K562 (cell line): Measurements from ENCODE around the gene UBE2H. TPM values are rescaled to one million over a fixed set of nuclear protein-coding genes. Genes with fewer than 3 reads are reported as not detected.

ENCODE experiments used
- BRCA1 ChIP-seq, 2 experiments: fragments of 450-650 bp in 1 of 2; sonication (generic) in 1 of 2; formaldehyde crosslinking in 1 of 2; IDR thresholded peaks; 2 replicates each; pipeline versions ENCODE4 v1.5.0 to v1.6.1; 2017 to 2020; ENCODE audit warnings: mild to moderate bottlenecking in 1 of 2, missing genetic modification reagents in 1 of 2
- FOXO4 ChIP-seq: fragments of 450-650 bp; formaldehyde crosslinking; IDR thresholded peaks from 2 replicates; pipeline ENCODE4 v1.4.0; 2020; ENCODE audit warnings: mild to moderate bottlenecking, moderate library complexity
- HDAC1 ChIP-seq, 2 experiments: fragments of 450-650 bp; IDR thresholded peaks; 2 replicates each; pipeline ENCODE4 v1.6.1; 2016 to 2017; ENCODE audit warnings: inconsistent platforms in 1 of 2, mild to moderate bottlenecking in 1 of 2, moderate library complexity in 1 of 2
- HMG20B ChIP-seq: fragments of 250-450 bp; sonication (Bioruptor Pico); IDR thresholded peaks from 2 replicates; pipeline ENCODE4 v1.5.0; 2021; ENCODE audit warnings: mild to moderate bottlenecking
- JUN ChIP-seq, 2 experiments: sonication (generic) in 1 of 2; formaldehyde crosslinking in 1 of 2; IDR thresholded peaks; 2 replicates each; pipeline versions ENCODE4 v1.6.1 to v1.8.0; 2012 to 2022; ENCODE audit warnings: borderline replicate concordance in 2 of 2, mild to moderate bottlenecking in 2 of 2, improper control_type of control experiment in 1 of 2, low read depth in 1 of 2, low read length in 1 of 2, missing genetic modification reagents in 1 of 2
- KDM5B ChIP-seq: fragments of 200-600 bp; sonication (generic); IDR thresholded peaks from 2 replicates; pipeline ENCODE4 v1.6.1; 2012; ENCODE audit warnings: low read depth, mild to moderate bottlenecking, moderate library complexity, low read length, control low read depth, inconsistent platforms; ENCODE audit not compliant: insufficient replicate concordance
- RAD51 ChIP-seq: fragments of 450-650 bp; IDR thresholded peaks from 2 replicates; pipeline ENCODE4 v1.7.1; 2016; ENCODE audit warnings: low read depth, mild to moderate bottlenecking, borderline replicate concordance
- RBM14 ChIP-seq: fragments of 200-400 bp; formaldehyde crosslinking; IDR thresholded peaks from 2 replicates; pipeline ENCODE4 v1.6.1; 2018; ENCODE audit warnings: low read depth, mild to moderate bottlenecking, low read length, moderate library complexity, borderline replicate concordance; ENCODE audit not compliant: insufficient read depth
- RBM22 ChIP-seq: fragments of 200-400 bp; formaldehyde crosslinking; IDR thresholded peaks from 2 replicates; pipeline ENCODE4 v1.6.1; 2018; ENCODE audit warnings: low read length, low read depth; ENCODE audit not compliant: poor library complexity, severe bottlenecking
- SMAD3 ChIP-seq: fragments of 450-650 bp; formaldehyde crosslinking; conservative IDR thresholded peaks from 2 replicates; pipeline ENCODE4 v1.4.0; 2020; ENCODE audit warnings: mild to moderate bottlenecking
- TAF15 ChIP-seq: fragments of 200-400 bp; formaldehyde crosslinking; IDR thresholded peaks from 2 replicates; pipeline ENCODE4 v1.6.1; 2017; ENCODE audit warnings: mild to moderate bottlenecking, low read depth, low read length, moderate library complexity
- USF1 ChIP-seq: sonication (generic); formaldehyde crosslinking; IDR thresholded peaks from 2 replicates; pipeline ENCODE4 v1.9.0; 2022; ENCODE audit warnings: mild to moderate bottlenecking, missing genetic modification reagents
- ZBTB49 ChIP-seq: sonication (generic); formaldehyde crosslinking; IDR thresholded peaks from 2 replicates; pipeline ENCODE4 v1.8.0; 2022; ENCODE audit warnings: missing genetic modification reagents, mild to moderate bottlenecking, borderline replicate concordance
- ZNF165 ChIP-seq: fragments of 250-450 bp; sonication (Bioruptor Pico); IDR thresholded peaks from 2 replicates; pipeline ENCODE4 v1.4.0; 2020; ENCODE audit warnings: borderline replicate concordance
- polyA plus RNA-seq, 8 experiments: library from polyadenylated mRNA; depleted of rRNA in 4 of 8; stranded (reverse) in 5 of 8; unstranded in 3 of 8; fragments of >200 nt; fragmentation: Nextera tagmentation in 2 of 8; fragmentation: Illumina TruSeq in 1 of 8; extraction: Ambion mirVana in 2 of 8; extraction: Trizol in 1 of 8; gene quantifications; 2 replicates each; pipeline versions ENCODE4 v1.2.1 to v1.2.3, GENCODE V29; 2011 to 2014; ENCODE audit warnings: inconsistent platforms in 1 of 8, missing spikeins in 1 of 8
- total RNA-seq, 7 experiments: library from RNA; depleted of rRNA in 6 of 7; stranded (reverse); fragments of >200 nt in 6 of 7; fragmentation: Illumina TruSeq in 2 of 7; extraction: Trizol in 2 of 7; gene quantifications; 2 replicates each; pipeline versions ENCODE4 v1.2.1 to v1.2.3, GENCODE V29; 2011 to 2021; ENCODE audit warnings: low replicate concordance in 1 of 7

Gene UBE2H
- total and polyA plus RNA-seq, 9 of the 15 experiments (the other 6 are each of a cell fraction or from before 2014, with no cell fraction given) = 6.3 to 33.0 (median 13.3) TPM

GRCh38 chr7:129828989-129829736, 123.6 kb downstream of the UBE2H start (continued):
- no peak for TF ChIP-seq SMAD3 (CRISPR knock-in tag)
- TF ChIP-seq RBM14 = no peak
- TF ChIP-seq KDM5B = no peak
- no peak for TF ChIP-seq BRCA1 (IDR thresholded peaks at IDR 0.05)
- peak; percentile 93 for TF ChIP-seq BRCA1 (CRISPR knock-in tag; IDR thresholded peaks at IDR 0.05)
- TF ChIP-seq TAF15 = no peak
- TF ChIP-seq JUN (IDR thresholded peaks at IDR 0.05; ENCODE audit: borderline replicate concordance, low read depth, low read length) = no peak
- TF ChIP-seq JUN (CRISPR knock-in tag; IDR thresholded peaks at IDR 0.05; ENCODE audit: borderline replicate concordance) = 0 out of 2 replicates have a peak, but pooled peaks have one; percentile 20
- peak; percentile 94 for TF ChIP-seq USF1 (CRISPR knock-in tag)
- TF ChIP-seq FOXO4 (CRISPR knock-in tag) = no peak
- TF ChIP-seq RAD51 = peak; percentile 87
- TF ChIP-seq ZNF165 (CRISPR knock-in tag) = no peak
- no peak for TF ChIP-seq RBM22
- TF ChIP-seq HDAC1 (IDR thresholded peaks at IDR 0.05) = no peak
- no peak for TF ChIP-seq ZBTB49
- no peak for TF ChIP-seq HMG20B (CRISPR knock-in tag)
